AG08396 (cell line): Measurements from ENCODE around the gene MYLK4.
"Not testable (repeated sequence)": the region's sequence is repeated elsewhere in the genome, so short reads cannot be mapped to it uniquely, and the experiment has no call there.

Source experiments
- DNase-seq: peaks from one replicate; pipeline ENCODE4 v3.0.0; 2012; ENCODE audit warnings: low spot score, mixed read lengths

Gene MYLK4

DNA sequence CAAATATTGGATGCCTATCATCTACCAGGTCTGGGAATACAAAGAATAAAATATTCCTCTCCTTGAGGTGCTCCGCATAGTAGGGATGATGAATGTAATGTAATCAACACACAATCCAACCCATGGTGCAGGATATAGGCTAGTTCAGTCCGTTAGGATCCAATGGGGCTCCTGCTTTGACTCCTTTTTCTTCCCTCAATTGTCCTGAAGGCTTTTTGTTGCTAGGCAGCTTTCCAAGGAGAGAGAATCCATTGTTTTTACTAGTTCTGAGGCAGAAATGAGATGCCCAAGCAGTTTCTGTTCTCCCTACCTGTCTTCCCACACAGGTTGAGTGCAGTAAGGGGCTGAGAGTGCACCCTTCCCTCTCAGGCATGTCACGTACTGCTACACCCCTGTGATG, 26.5 kb upstream of the MYLK4 start:
- DNase-seq, result no peak

DNA sequence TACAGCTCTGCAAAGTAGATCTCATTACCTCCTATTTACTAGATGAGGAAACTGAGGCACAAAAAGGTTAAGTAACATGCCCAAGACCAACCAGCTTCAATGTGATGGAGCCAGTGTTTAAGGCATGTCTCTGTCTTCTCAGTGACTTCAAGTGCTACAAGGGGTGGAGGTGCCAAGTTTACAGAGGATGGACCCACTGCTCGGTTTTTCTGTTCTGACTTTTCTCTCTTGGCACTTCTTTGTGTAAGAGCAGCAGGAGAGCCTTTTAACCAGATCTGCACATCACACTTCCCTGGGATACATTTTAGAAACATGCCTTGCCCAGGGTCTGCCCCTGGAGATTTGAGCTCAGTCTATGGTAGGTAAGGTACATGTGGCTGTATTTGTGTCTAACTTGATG, 24.3 kb upstream of the MYLK4 start:
- DNase-seq, result no peak

DNA sequence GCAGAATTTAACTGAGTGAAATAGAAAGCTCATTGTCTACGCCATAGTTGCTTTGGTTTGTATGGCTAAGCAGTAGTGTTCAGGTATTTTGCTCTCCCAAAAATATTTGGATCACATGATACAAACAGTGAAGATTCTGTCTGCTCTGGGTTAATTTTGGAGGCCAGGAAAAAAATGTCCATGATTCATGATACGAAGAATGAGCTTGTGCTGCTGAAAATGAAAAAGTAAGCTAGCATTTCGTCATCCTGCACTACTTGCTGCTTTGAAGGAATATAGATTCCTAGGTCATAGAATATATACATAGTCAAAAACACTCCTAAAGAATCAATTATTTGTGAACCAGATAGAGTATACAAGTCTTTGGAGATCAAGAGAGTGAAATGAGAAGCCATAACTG, 22.7 kb upstream of the MYLK4 start:
- DNase-seq, result no peak

DNA sequence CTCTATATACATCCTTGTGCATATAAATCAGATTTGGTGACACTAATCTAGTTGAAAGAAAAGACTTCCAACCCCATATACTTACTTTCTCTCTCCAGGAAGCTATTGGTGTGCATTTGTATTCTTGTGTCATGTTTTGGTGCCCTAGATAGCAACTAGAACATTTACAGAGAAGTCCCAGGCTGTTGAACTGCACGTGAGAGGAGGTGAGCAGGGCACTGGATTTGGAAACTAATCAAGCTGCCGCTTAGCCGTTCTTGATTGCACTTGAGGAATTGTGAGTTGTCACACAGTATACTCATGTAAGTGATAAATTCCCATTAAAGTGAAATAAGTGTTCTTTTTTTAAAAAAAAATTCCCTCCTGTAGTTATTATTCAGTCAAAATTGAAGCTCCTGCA, 22.1 kb upstream of the MYLK4 start:
- no peak for DNase-seq

DNA sequence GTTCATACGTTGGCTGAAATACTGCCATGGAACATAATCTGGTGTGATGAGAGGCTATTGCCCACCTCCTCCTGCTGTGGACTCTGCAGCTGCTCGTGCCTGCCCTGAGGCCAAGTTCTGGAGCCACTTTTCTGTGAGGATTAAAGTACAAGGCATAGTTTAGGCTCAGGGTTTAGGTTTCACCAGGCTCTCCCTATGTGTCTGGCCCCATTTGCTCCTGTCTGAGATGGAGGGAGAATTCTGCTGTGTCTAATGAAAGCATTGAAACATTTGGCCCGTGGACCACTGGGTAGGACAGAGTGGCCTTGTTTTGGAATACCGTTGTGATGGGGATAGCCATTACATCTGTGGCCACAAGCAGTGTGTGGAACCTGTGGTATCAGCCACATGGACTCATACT, 20.4 kb upstream of the MYLK4 start:
- no peak for DNase-seq

DNA sequence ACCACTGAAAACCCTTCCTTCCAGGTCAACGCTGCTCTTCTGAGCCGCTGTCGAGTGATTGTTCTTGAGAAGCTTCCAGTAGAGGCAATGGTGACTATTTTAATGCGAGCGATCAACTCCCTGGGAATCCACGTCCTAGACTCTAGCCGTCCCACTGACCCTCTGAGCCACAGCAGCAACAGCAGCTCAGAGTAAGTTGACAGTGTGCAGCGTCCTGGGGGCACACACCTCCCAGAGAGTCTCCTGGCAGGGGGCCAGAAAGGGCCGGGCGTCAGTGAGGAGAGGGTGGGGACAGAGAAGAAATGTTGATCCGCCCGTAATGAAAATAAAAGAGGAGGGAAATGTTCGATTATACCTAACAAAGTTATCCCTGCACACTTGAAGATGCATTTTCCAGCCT, 19.4 kb upstream of the MYLK4 start:
- DNase-seq, result no peak

DNA sequence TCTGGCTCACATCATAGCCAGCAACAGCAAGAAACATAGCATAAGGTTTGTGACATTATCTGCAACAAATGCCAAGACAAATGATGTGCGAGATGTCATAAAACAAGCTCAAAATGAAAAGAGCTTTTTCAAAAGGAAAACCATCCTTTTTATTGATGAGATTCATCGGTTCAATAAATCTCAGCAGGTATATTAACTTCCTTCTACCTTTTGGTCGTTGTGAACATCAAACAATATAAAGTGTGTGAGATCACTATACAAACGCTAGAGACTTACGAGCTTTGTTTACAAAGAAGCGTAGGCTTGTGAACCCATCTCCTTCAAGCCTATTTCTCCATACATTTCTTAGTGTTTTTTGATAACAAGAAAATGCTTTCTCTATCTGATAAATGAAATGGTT, 18.0 kb upstream of the MYLK4 start:
- no peak for DNase-seq

DNA sequence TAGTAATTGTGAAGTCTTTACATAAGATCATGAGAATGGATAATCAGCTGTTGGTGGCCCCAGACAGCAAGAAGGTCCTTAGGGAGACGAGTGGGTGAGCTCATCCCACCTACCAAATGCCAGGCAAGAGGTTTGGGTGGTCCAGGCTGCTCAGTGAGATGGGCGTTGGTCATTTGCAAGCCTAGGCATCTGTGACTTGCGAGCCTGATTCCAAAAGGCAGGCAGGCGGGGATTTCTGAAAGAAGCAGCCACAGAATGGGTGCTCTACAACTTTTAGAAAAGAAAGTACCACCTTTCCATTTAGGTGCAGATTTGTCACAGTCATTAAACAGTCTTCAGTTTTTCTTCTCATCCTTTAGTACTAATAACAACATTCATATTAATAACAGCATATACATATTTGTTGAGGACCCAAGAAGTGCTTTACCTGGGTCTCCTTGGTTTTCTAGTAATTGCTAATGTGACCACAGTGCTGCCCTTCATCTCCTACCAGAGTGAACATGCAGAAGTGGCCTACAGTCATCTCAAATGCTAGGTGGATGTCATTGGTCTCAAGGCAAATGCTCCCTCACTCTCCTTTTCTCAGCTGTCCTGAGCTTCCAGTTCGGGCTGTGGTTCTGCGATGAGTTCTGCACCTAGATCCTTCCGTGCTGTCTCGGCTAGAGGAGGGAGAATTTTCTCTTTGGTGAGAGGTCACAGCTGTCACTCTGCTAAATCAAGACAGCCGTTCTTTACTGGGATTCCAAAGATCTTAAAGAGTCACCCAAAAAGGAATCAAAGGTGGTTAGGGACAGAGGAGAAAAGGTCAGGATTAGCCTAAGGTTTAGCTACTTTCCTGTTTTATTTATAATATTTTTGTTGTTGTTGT, 17.2 kb upstream of the MYLK4 start:
- no peak for DNase-seq

DNA sequence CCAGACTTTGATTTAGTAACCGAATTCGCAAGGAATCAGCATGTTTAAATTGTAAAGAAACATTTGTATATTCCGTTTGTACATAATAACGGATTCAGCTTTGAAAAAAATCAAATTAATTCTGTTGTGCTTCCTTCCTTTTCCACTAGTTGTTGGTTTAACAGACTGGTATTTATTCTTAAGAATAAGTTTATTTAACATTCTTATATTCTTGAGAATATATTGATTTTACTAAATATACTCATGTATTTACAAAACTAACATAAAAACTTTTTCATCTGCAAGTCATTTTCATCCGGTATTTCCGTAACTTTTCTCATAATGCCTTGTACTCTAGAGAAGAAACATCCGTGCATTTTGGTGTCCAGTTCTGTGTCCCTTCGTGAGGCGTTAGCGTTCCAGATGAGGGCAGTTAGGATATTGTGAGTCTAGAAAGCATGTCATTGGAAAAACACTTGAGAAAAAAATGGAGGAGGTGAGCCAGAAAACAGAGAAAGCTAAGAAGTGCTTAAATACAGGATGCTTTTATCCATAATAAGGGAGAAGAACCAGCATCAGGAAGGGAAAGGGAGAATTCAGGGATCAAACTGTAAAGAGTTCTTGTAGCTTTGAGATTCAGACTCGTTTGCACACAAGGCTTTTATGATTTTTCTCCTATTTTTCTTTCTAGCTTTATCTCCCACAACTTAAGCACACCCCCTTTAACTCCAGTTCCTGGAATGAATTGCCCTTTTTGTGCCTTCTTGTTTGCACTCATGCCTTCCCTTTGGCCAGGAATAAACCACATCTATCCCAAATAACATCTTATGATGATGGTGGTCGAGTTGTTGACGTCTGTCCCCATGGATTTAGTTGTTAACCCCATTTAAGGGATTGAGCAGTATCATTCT, 16.3 kb upstream of the MYLK4 start:
- DNase-seq, result no peak

DNA sequence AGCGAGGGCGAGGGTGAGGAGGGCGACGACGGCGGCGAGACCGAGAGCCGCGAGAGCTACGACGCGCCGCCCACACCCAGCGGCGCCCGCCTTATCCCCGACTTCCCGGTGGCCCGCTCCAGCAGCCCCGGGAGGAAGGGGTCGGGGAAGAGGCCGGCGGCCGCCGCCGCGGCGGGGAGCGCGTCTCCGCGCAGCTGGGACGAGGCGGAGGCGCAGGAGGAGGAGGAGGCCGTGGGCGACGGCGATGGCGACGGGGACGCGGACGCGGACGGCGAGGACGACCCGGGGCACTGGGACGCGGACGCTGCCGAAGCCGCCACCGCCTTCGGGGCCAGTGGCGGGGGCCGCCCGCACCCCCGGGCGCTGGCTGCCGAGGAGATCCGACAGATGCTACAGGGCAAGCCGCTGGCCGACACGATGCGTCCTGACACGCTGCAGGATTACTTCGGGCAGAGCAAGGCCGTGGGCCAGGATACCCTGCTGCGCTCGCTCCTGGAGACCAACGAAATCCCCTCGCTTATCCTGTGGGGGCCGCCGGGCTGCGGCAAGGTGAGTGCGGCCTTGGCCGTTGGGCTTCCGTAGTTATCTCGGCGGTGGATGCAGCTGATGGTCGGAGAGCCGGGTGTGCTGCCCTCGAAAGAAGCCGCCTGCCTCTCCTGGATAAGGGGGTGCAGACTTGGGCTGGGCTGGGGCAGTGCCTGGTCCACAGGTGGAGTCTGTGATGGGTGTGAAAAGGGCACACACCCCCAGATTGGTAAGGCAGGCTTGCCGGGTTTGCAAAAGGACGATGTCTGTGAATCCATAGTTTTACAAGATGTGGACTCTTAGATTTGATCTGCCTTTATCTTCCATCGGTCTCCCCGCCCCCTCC, 15.4 kb upstream of the MYLK4 start:
- DNase-seq, result peak; percentile 79

DNA sequence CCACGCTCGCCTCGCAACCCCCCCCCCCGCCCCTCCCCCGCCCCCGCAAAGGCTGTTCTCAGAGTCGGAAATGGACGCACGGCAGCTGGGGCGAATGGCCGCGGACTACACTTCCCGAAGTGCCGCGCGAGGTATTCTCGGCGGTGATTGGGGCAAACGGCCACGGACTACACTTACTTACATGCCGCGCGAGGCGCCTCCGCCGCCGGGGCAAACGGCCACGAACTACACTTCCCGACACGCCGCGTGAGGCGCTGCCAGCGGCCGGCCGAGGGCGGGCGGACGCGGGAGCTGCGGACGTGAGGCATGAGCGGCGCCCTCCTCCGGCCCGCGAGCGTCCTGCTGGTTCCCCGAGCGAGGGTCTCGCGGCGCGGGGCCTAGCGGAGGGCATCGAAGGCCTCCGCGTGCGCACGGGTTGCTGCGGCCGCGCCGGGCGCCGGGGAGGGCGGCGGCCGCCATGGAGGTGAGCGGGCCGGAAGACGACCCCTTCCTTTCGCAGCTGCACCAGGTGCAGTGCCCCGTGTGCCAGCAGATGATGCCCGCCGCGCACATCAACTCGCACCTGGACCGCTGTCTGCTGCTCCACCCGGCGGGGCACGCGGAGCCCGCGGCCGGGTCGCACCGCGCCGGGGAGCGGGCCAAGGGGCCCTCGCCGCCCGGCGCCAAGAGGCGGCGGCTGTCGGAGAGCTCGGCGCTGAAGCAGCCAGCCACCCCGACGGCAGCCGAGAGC, 14.6 kb upstream of the MYLK4 start, which contains the start of gene WRNIP1:
Gene WRNIP1 (plus strand): TSS at position 228 of the 730 bp plus-strand sequence. CDS start 230 bp downstream, at position 458.
- DNase-seq, result peak; percentile 98

DNA sequence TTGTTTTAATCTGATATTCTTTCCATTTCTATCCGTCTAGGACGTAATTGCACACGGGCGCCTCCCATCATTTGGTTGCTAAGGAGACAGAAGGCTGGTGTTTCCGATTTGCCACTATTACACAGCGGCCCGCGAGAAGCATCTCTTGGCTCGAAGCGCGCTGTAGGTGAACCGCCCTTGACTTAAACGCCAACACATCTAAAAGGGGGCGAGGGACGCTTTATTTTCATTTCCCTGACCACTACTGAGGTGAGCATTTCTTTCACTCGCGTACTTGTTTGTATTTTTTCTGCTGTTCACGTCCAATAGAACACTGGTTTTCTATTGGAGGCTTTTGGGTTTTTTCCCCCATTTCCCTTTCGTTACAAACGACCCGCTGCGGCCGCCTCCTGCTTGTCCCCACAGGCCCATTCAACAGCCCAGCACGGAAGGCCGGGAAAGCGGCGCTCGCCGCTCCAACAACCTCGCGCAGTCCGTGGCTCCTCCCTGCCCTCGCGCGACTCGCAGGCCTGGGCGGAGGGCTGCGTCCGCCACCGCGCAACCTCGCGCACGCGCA, 14.0 kb upstream of the MYLK4 start:
- DNase-seq, result peak; percentile 80

DNA sequence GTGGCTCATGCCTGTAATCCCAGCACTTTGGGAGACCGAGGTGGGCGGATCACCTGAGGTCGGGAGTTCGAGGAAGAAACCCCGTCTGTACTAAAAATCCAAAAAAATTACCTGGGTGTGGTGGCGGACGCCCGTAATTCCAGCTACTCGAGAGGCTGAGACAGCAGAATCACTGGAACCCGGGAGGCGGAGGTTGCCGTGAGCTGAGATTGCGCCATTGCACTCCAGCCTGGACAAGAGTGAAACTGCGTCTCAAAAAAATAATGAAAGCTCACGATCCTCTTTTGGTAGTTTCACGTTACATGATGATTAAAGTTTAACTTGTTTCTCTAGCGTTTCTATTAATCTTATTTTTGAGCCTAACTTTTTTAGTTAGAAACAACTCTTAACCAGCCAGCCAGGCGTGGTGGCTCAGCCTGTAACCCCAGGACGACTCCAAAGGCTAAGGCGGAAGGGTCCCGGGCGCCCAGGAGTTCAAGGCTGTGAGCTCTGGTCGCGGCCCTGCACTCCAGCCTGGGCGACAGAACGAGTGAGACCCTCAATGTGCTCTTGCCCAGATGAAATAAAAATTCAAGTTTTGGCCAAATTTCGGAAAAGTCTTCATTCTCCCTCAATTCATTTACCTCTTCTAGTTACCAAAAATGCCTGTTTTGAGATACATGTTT, 13.3 kb upstream of the MYLK4 start:
- no peak for DNase-seq

DNA sequence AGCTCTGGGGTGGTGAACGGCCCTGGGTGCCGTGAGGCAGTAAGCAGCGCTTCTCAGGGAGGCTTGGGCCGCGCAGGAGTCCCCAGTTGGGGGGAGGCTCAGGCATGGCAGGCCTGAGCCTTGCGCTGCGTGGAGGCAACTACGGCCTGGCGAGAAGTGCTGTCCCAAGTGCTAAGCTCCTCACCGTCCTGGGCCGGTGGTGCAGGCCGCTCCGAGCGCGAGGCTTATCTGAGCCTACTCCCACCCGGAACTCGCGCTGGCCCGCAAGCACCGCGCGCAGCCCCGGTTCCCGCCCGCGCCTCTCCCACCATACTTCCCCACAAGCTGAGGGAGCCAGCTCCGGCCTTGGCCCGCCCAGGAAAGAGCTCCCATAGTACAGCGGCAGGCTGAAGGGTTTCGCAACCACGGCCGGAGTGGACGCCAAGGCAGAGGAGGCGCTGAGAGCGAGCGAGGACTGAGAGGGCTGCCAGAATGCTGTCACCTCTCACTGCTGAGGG, 12.7 kb upstream of the MYLK4 start:
- DNase-seq, result no peak

DNA sequence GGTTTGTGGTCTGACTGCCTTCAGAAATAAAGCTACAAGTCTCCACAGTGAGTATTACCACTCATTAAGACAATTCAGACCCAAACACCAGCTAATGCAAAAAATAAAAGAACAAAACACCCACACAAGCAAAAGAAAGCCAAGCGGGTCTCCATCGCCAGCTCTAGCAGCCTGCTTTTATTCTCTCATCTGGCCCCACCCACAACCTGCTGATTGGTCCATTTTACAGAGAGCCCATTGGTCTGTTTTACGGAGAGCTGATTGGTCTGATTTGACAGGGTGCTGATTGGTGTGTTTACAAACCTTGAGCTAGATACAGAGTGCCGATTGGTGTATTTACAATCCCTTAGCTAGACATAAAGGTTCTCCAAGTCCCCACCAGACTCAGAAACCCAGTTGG, 12.1 kb upstream of the MYLK4 start:
- not testable (repeated sequence) for DNase-seq

DNA sequence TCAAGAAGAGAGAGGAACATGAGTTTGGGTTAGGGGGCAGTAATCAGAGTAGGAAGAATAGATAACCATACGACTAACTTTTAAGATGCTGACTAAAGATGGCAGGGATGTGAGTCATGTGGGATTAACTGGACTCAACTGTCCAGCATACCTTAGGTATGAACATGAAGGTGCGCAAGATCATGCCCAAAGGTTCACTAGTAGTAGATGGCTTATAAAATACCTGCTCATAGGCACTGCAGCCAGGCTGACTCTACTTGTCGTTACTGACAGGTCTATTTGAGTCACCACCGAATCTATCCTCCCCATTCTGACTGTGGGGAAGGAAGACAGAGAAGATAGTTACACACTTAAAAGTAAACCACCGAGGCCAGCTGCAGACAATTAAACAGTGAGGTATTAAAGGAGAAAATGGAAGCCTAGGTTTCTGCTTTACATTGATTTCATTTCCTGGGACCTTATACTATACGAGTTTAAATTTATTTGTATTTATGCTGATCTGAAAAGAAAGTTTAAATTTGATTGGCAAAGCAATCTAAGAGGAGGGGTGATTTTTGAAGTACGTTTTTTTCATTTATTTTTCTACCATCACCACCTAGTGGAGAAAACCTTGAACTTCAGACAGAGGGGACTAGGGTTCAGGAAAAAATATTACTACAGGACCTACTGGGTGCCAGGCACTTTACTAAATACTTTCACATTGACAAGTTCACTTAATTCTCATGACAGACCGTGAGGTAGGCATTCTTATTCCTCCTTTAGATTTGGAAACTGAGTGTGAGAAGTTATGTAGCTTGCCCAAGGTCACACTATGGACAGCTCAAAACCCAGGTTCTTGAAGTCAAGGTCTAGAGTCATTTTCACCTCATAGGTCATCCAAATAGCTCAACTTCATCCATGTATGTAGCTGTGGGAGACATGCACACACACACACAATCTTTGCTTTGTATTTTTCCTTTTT, 10.4 kb upstream of the MYLK4 start:
- DNase-seq, result no peak

DNA sequence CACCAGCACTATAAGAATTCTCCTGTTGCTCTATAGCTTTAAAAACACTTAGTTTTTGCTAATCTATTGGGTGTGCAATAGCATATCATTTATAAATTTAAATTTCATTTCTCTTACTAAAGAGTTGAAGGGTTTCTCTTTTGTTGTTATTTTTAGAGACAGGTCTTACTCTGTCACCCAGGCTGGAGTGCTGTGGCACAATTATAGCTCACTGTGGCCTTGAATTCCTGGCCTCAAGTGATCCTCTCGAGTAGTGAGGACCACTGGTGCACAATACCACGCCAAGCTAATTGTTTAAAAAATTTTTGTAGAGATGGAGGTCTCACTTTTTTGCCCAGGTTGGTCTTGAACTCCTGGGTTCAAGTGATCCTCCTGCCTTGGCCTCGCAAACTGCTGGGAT, 8.3 kb upstream of the MYLK4 start:
- DNase-seq, result no peak

DNA sequence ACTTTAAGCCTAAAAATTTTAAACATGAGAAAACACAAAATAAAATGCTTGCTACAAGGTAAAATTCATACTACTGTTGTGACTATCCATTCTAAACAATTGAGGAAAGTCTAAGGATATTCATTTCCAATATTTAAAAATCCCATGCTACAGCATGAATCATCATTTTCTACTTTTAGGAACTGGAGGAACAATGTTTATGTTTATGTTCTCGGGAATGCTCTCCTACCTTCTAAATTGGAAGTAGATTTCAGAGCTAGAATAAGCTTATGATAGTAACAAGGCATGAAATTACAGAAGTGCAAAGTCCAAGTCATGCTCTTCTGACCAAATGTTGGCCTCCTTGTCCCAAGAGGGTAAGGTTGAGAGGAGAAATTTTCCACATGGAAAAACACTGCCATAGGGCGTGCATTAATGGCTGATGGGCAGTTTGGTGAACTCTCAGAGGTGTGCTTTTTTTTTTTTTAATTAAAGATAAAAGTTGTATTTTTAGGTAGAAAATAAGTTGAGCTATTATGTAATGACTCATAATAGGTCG, 6.0 kb upstream of the MYLK4 start:
- no peak for DNase-seq

DNA sequence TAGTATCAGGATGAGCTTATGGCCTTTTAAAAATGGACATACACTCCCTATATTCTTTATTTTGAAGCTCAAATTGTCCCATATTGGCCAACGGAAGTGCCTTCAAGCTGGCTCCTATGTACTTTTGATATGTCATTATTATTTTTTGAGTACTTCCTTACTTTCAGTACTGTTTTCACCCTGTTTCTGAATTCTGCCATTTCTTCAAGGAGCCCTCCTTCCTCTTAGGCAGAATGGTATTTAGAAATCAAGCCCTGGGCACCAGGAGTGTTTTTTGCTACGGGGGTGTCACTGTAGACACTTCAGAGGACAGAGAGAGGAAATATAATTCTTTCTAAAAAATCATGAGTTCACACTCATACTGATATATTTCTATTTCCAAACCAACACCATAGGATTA, 5.5 kb upstream of the MYLK4 start:
- DNase-seq, result no peak
